ENCODE measurements around the gene SPOP.

The SPOP gene

DNA sequence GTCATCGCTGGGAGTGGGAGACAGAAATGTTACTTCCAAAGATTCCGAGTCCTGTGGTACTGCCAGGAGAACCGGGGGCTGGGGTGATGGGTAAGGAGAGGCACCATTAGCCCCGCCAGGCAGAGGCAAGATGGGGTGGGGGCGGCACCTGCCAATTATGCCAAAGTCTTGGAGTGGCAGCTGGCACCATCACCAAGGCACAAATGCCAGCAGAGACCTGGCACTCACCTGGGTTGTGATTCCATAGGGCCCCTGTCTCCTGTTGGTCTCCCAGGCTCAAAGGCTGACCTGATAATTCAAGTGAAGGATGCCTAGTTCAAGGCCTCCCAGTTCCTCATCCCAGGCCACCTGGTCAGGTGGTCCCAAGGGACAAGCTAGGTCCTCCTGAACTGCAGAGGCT lies 94.7 kb downstream of the SPOP start:
- no peak for DNase-seq (ENCODE audit: low read depth in 1 of 2, low spot score in 1 of 2)
- no peak for TF ChIP-seq JUND (IDR thresholded peaks at IDR 0.05; ENCODE audit: low read depth)
- in situ Hi-C loops (cut with HindIII; ENCODE audit: low pct_unique_long_range_greater_than_20kb, low sequenced_read_pairs), result no loop called here

- no peak for DNase-seq (ENCODE audit: low read depth in 1 of 2, low spot score in 1 of 2)
- in situ Hi-C loops (cut with HindIII; ENCODE audit: low pct_unique_long_range_greater_than_20kb, low sequenced_read_pairs), result no loop called here
- TF ChIP-seq JUND (IDR thresholded peaks at IDR 0.05; ENCODE audit: low read depth), result no peak
These were observed 95.1 kb downstream of the SPOP start for GRCh38 chr17:49582789-49583188.

- DNase-seq (ENCODE audit: low read depth in 1 of 2, low spot score in 1 of 2), result no peak
- TF ChIP-seq JUND (IDR thresholded peaks at IDR 0.05; ENCODE audit: low read depth), result no peak
- in situ Hi-C loops (cut with HindIII; ENCODE audit: low pct_unique_long_range_greater_than_20kb, low sequenced_read_pairs), result no loop called here
These were observed 95.7 kb downstream of the SPOP start for GRCh38 chr17:49582055-49582722.

DNA sequence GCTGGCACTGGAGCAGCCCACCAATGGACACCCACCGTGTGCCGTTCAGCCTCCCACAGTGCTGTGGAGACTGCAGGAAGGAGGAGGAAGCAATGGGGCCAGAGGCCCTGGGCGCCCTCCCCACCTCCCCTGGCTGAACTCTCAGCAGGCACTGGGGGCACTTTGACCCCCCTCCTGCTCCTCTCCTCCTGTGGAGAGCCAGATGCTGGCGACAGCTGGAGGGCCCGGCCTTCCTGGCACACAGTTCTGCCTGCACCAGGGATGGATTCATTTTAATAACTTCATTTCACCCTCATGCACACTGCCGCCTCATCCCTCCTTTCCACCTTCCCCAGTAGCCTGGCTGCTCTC lies 96.3 kb downstream of the SPOP start:
- DNase-seq (ENCODE audit: low read depth in 1 of 2, low spot score in 1 of 2), result no peak
- TF ChIP-seq JUND (IDR thresholded peaks at IDR 0.05; ENCODE audit: low read depth), result no peak
- in situ Hi-C loops (cut with HindIII; ENCODE audit: low pct_unique_long_range_greater_than_20kb, low sequenced_read_pairs), result no loop called here

- no peak for DNase-seq (ENCODE audit: low read depth in 1 of 2, low spot score in 1 of 2)
- in situ Hi-C loops (cut with HindIII; ENCODE audit: low pct_unique_long_range_greater_than_20kb, low sequenced_read_pairs), result no loop called here
- TF ChIP-seq JUND (IDR thresholded peaks at IDR 0.05; ENCODE audit: low read depth), result no peak
These were observed 96.8 kb downstream of the SPOP start for GRCh38 chr17:49580981-49581647.

GRCh38 chr17:49580055-49580721 lies 97.7 kb downstream of the SPOP start:
- in situ Hi-C loops (cut with HindIII; ENCODE audit: low pct_unique_long_range_greater_than_20kb, low sequenced_read_pairs), result no loop called here
- no peak for TF ChIP-seq JUND (IDR thresholded peaks at IDR 0.05; ENCODE audit: low read depth)
- DNase-seq (ENCODE audit: low read depth in 1 of 2, low spot score in 1 of 2), result peak in 1 of 2 experiments; percentile 42

DNA sequence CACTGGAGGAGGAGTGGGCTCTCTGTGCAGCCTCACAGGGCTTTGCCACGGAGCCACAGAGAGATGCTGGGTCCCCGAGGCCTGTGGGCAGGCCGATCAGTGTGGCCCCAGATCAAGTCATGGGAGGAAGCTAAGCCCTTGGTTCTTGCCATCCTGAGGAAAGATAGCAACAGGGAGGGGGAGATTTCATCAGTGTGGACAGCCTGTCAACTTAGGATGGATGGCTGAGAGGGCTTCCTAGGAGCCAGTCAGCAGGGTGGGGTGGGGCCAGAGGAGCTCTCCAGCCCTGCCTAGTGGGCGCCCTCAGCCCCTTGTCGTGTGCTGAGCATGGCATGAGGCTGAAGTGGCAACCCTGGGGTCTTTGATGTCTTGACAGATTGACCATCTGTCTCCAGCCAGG lies 98.4 kb downstream of the SPOP start:
- in situ Hi-C loops (cut with HindIII; ENCODE audit: low pct_unique_long_range_greater_than_20kb, low sequenced_read_pairs), result no loop called here
- DNase-seq (ENCODE audit: low read depth in 1 of 2, low spot score in 1 of 2), result no peak
- no peak for TF ChIP-seq JUND (IDR thresholded peaks at IDR 0.05; ENCODE audit: low read depth)

- in situ Hi-C loops (cut with HindIII; ENCODE audit: low pct_unique_long_range_greater_than_20kb, low sequenced_read_pairs), result no loop called here
- no peak for DNase-seq (ENCODE audit: low read depth in 1 of 2, low spot score in 1 of 2)
- TF ChIP-seq JUND (IDR thresholded peaks at IDR 0.05; ENCODE audit: low read depth), result no peak
These were observed 98.9 kb downstream of the SPOP start for GRCh38 chr17:49578952-49579500.

GRCh38 chr17:49578414-49578813 lies 99.5 kb downstream of the SPOP start:
- in situ Hi-C loops (cut with HindIII; ENCODE audit: low pct_unique_long_range_greater_than_20kb, low sequenced_read_pairs), result no loop called here
- no peak for TF ChIP-seq JUND (IDR thresholded peaks at IDR 0.05; ENCODE audit: low read depth)
- no peak for DNase-seq (ENCODE audit: low read depth in 1 of 2, low spot score in 1 of 2)

DNA sequence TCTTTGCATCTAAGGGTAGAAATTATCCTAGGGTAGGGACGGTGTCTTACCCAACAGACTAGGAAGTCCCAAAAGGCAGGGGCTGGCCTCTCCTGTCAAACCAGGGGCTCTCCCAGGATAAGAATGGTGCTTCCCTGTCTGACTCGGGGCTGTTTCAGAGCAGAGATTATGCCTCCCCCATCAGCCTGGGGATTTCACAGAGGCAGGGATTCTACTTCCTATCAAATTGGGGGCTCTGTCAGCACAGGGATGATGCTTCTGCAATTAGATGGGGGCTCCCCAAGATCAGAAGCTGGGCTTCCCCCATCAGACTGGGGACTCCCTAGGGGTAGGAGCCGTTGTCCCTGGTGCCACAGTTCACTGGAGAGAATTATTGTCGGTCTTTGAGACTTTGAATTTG lies 99.9 kb downstream of the SPOP start:
- no peak for DNase-seq (ENCODE audit: low read depth in 1 of 2, low spot score in 1 of 2)
- TF ChIP-seq JUND (IDR thresholded peaks at IDR 0.05; ENCODE audit: low read depth), result no peak
- in situ Hi-C loops (cut with HindIII; ENCODE audit: low pct_unique_long_range_greater_than_20kb, low sequenced_read_pairs), result no loop called here

- no peak for DNase-seq (ENCODE audit: low read depth in 1 of 2, low spot score in 1 of 2)
- TF ChIP-seq JUND (IDR thresholded peaks at IDR 0.05; ENCODE audit: low read depth), result no peak
- in situ Hi-C loops (cut with HindIII; ENCODE audit: low pct_unique_long_range_greater_than_20kb, low sequenced_read_pairs), result no loop called here
These were observed 100.3 kb downstream of the SPOP start for GRCh38 chr17:49577650-49577934.

GRCh38 chr17:49576917-49577649 lies 100.8 kb downstream of the SPOP start:
- no peak for DNase-seq (ENCODE audit: low read depth in 1 of 2, low spot score in 1 of 2)
- no peak for TF ChIP-seq JUND (IDR thresholded peaks at IDR 0.05; ENCODE audit: low read depth)
- in situ Hi-C loops (cut with HindIII; ENCODE audit: low pct_unique_long_range_greater_than_20kb, low sequenced_read_pairs), result no loop called here

Measured in T47D (cell line).